HG02642 (cell line): ENCODE results near the gene NET1.
"Not testable (repeated sequence)": the region's sequence is repeated elsewhere in the genome, so short reads cannot be mapped to it uniquely, and the experiment has no call there.

Source experiments
- ATAC-seq: cut with Tn5 transposase; IDR thresholded peaks from one replicate; pipeline ENCODE4 v1.9.1; 2021; ENCODE audit warnings: mild to moderate bottlenecking; ENCODE audit not compliant: unreplicated experiment, poor library complexity

NET1 gene

GRCh38 chr10:5461203-5461588 is 48.8 kb downstream of the NET1 start:
- no peak for ATAC-seq

- no peak for ATAC-seq
These were observed 49.8 kb downstream of the NET1 start for GRCh38 chr10:5461914-5462840.

- no peak for ATAC-seq
These were observed 50.5 kb downstream of the NET1 start for GRCh38 chr10:5462841-5463293.

GRCh38 chr10:5464546-5464945 is 52.2 kb downstream of the NET1 start:
- ATAC-seq: no peak

GRCh38 chr10:5465976-5466450 is 53.7 kb downstream of the NET1 start:
- ATAC-seq: no peak

GRCh38 chr10:5466451-5467206 is 54.3 kb downstream of the NET1 start:
- no peak for ATAC-seq

GRCh38 chr10:5467207-5467535 is 54.8 kb downstream of the NET1 start:
- ATAC-seq: no peak

GRCh38 chr10:5467634-5468255 is 55.4 kb downstream of the NET1 start:
- no peak for ATAC-seq

- ATAC-seq: no peak
These were observed 56.1 kb downstream of the NET1 start for GRCh38 chr10:5468262-5469106.

- ATAC-seq: no peak
These were observed 57.1 kb downstream of the NET1 start for GRCh38 chr10:5469353-5470061.

- no peak for ATAC-seq
These were observed 57.9 kb downstream of the NET1 start for GRCh38 chr10:5470062-5470751.

- ATAC-seq: not testable (repeated sequence)
These were observed 62.3 kb downstream of the NET1 start for GRCh38 chr10:5474642-5475041.

GRCh38 chr10:5475088-5475487 is 62.7 kb downstream of the NET1 start:
- not testable (repeated sequence) for ATAC-seq

GRCh38 chr10:5475974-5476807 is 63.8 kb downstream of the NET1 start:
- ATAC-seq: not testable (repeated sequence)

- ATAC-seq: no peak
These were observed 64.7 kb downstream of the NET1 start for GRCh38 chr10:5476918-5477525.

GRCh38 chr10:5477948-5478693 is 65.8 kb downstream of the NET1 start:
- no peak for ATAC-seq
